Stomach (tissue), 4 donors: ENCODE data around the gene ABCD2.

Source experiments
- EP300 ChIP-seq: sonication (generic); formaldehyde crosslinking; IDR thresholded peaks from one replicate; pipeline ENCODE4 v1.6.1; 2017; ENCODE audit warnings: antibody characterized with exemption
- POLR2A ChIP-seq, 4 donors: fragments of 450-650 bp; IDR thresholded peaks; one replicate each; pipeline ENCODE4 v1.6.1; 2016; ENCODE audit warnings: antibody characterized with exemption in 4 of 4, control low read depth in 2 of 4, mild to moderate bottlenecking in 1 of 4, moderate library complexity in 1 of 4
- POLR2AphosphoS5 ChIP-seq, 3 donors: sonication (generic); formaldehyde crosslinking; IDR thresholded peaks; one replicate each; pipeline ENCODE4 v1.6.1; 2016; ENCODE audit warnings: antibody characterized with exemption in 3 of 3
- TF ChIP-seq, protein P1 (sequence below), 7 experiments: fragments of 450-650 bp in 4 of 7; fragments of 200-600 bp in 3 of 7; sonication (generic) in 3 of 7; IDR thresholded peaks; one replicate each; pipeline ENCODE4 v1.5.1; 2016 to 2019; ENCODE audit warnings: antibody characterized with exemption in 7 of 7, control low read depth in 2 of 7, mild to moderate bottlenecking in 1 of 7

DNA sequence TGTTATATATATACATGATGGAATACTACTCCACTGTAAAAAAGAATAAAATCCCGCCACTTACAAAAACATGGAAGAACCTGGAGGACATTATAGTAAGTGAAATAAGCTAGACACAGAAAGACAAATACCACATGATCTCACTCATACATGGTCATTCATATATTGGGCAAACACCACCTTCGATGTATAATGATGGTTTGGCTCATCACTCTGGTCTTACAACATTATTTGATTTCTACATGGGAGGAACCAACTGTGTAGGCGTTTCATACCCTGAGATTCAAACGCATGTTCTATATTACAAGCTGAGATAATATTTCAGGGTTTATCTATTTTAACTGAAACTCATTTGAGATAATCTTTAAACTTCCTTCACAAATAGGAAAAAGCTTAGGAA is 48.3 kb downstream of the ABCD2 start:
- TF ChIP-seq EP300 (no peak), POLR2A (IDR thresholded peaks at IDR 0.05) (no peak), POLR2AphosphoS5 (IDR thresholded peaks at IDR 0.05) (no peak)
- TF ChIP-seq, protein P1, sequence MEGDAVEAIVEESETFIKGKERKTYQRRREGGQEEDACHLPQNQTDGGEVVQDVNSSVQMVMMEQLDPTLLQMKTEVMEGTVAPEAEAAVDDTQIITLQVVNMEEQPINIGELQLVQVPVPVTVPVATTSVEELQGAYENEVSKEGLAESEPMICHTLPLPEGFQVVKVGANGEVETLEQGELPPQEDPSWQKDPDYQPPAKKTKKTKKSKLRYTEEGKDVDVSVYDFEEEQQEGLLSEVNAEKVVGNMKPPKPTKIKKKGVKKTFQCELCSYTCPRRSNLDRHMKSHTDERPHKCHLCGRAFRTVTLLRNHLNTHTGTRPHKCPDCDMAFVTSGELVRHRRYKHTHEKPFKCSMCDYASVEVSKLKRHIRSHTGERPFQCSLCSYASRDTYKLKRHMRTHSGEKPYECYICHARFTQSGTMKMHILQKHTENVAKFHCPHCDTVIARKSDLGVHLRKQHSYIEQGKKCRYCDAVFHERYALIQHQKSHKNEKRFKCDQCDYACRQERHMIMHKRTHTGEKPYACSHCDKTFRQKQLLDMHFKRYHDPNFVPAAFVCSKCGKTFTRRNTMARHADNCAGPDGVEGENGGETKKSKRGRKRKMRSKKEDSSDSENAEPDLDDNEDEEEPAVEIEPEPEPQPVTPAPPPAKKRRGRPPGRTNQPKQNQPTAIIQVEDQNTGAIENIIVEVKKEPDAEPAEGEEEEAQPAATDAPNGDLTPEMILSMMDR (IDR thresholded peaks at IDR 0.05) = no peak
